GM12878 (cell line): Measurements from ENCODE around the gene TMCC3. TPM values are rescaled to one million over a fixed set of nuclear protein-coding genes. Genes with fewer than 3 reads are reported as not detected.

Experiments used
- ATAC-seq: fragments of 200-7000 bp; cut with Tn5 transposase; 3 replicates; pipeline ENCODE4 v1.9.1; 2020; ENCODE audit warnings: mild to moderate bottlenecking, moderate library complexity
- BruUV-seq: library from RNA; stranded (reverse); fragments of 400-500 nt; replicated peaks from 2 replicates; lab custom pipeline; 2021; lab: Mats Ljungman, UMichigan
- CTCF ChIA-PET: fragments of 300-600 bp; sonication (Branson Sonifier 250); formaldehyde crosslinking; extraction: SDS; loops from one replicate; lab custom pipeline; 2021; ENCODE audit warnings: inconsistent platforms; lab: Yijun Ruan, JAX
- POLR2A ChIA-PET: fragments of 350-600 bp; formaldehyde crosslinking; extraction: SDS; loops from one replicate; lab custom pipeline; 2021; ENCODE audit warnings: inconsistent platforms; lab: Charles Lee
- RAD21 ChIA-PET: fragments of 300-600 bp; sonication (Branson Sonifier 250); formaldehyde crosslinking; loops from one replicate; lab custom pipeline; 2023; ENCODE audit warnings: antibody characterized with exemption; ENCODE audit not compliant: unreplicated experiment; lab: Charles Lee
- SMC1A ChIA-PET: fragments of 300-600 bp; sonication (Branson Sonifier 250); formaldehyde crosslinking; loops from one replicate; lab custom pipeline; 2023; ENCODE audit not compliant: unreplicated experiment, uncharacterized antibody; lab: Charles Lee
- DNase-seq: peaks from one replicate; pipeline ENCODE4 v3.0.0-alpha.2; 2011; ENCODE audit warnings: low read depth, low spot score
- FAIRE-seq: peaks from 3 replicates; lab custom pipeline; 2011; peaks lifted over from hg19 to GRCh38; lab: Jason Lieb, UNC
- H2AFZ ChIP-seq: 2 replicates; pipeline ENCODE4 v1.6.0; 2011; ENCODE audit warnings: low read depth, low read length, control low read depth; ENCODE audit not compliant: control insufficient read depth
- H3K27ac ChIP-seq: 2 replicates; pipeline ENCODE4 v1.5.1; 2011; ENCODE audit warnings: control low read depth; ENCODE audit not compliant: control insufficient read depth, insufficient read depth
- H3K27me3 ChIP-seq, 2 experiments: replicated peaks in 1 of 2; 2 replicates each; pipeline versions ENCODE4 v1.6.0 to v1.6.1; 2011; ENCODE audit warnings: low read length in 1 of 2; ENCODE audit not compliant: control insufficient read depth in 2 of 2, insufficient read depth in 2 of 2
- H3K36me3 ChIP-seq, 2 experiments: 2 replicates each; pipeline ENCODE4 v1.5.1; 2011; ENCODE audit warnings: low read length in 1 of 2; ENCODE audit not compliant: control insufficient read depth in 2 of 2, insufficient read depth in 2 of 2
- H3K4me1 ChIP-seq: 2 replicates; pipeline ENCODE4 v1.6.1; 2011; ENCODE audit warnings: mild to moderate bottlenecking, low read length, moderate library complexity, mixed read lengths; ENCODE audit not compliant: control insufficient read depth, insufficient read depth
- H3K4me2 ChIP-seq: 2 replicates; pipeline ENCODE4 v1.6.0; 2011; ENCODE audit warnings: control low read depth; ENCODE audit not compliant: control insufficient read depth, insufficient read depth
- H3K4me3 ChIP-seq: fragments of 200-600 bp; sonication (generic); 2 replicates; pipeline ENCODE4 v1.5.1; 2016
- H3K79me2 ChIP-seq: 2 replicates; pipeline ENCODE4 v1.6.0; 2011; ENCODE audit warnings: low read length; ENCODE audit not compliant: control insufficient read depth, insufficient read depth
- H3K9ac ChIP-seq: 2 replicates; pipeline ENCODE4 v1.8.0; 2011; ENCODE audit warnings: low read length, control low read depth, mixed read lengths; ENCODE audit not compliant: control insufficient read depth, insufficient read depth
- H3K9me3 ChIP-seq: replicated peaks from 3 replicates; pipeline ENCODE4 v1.5.1; 2011; ENCODE audit warnings: mild to moderate bottlenecking, low read length; ENCODE audit not compliant: control insufficient read depth, insufficient read depth
- H4K20me1 ChIP-seq: 2 replicates; pipeline ENCODE4 v1.6.0; 2011; ENCODE audit not compliant: control insufficient read depth, insufficient read depth
- BHLHE40 ChIP-seq, 2 experiments: fragments of 450-650 bp in 1 of 2; IDR thresholded peaks; 2 replicates each; pipeline ENCODE4 v1.6.1; 2011 to 2017; ENCODE audit warnings: low read depth in 2 of 2, borderline replicate concordance in 1 of 2, improper control_type of control experiment in 1 of 2, low read length in 1 of 2, mild to moderate bottlenecking in 1 of 2
- CEBPB ChIP-seq, 2 experiments: fragments of 150-350 bp in 1 of 2; IDR thresholded peaks; 2 replicates each; pipeline ENCODE4 v1.6.1; 2012 to 2014; ENCODE audit warnings: low read depth in 2 of 2, low read length in 2 of 2, borderline replicate concordance in 1 of 2, inconsistent platforms in 1 of 2
- ETV6 ChIP-seq, 2 experiments: fragments of 450-650 bp in 1 of 2; IDR thresholded peaks in 1 of 2; conservative IDR thresholded peaks in 1 of 2; 2 replicates each; pipeline ENCODE4 v1.6.1; 2014; ENCODE audit warnings: antibody characterized with exemption in 1 of 2, borderline replicate concordance in 1 of 2, low read depth in 1 of 2, mild to moderate bottlenecking in 1 of 2, moderate library complexity in 1 of 2
- GABPA ChIP-seq: IDR thresholded peaks from 2 replicates; pipeline ENCODE4 v1.6.1; 2014; ENCODE audit warnings: antibody characterized with exemption, low read depth, mild to moderate bottlenecking, inconsistent platforms
- GATAD2B ChIP-seq: fragments of 450-650 bp; conservative IDR thresholded peaks from 2 replicates; pipeline ENCODE4 v1.6.1; 2017; ENCODE audit warnings: low read depth, mild to moderate bottlenecking, moderate library complexity
- HDAC6 ChIP-seq: fragments of 200-600 bp; sonication (generic); IDR thresholded peaks from one replicate; pipeline ENCODE4 v1.8.0; 2017; ENCODE audit warnings: antibody characterized with exemption; ENCODE audit not compliant: unreplicated experiment
- IKZF2 ChIP-seq, 2 experiments: fragments of 450-650 bp; IDR thresholded peaks; 2 replicates each; pipeline ENCODE4 v1.6.1; 2017; ENCODE audit warnings: mild to moderate bottlenecking in 2 of 2, moderate library complexity in 2 of 2
- JUND ChIP-seq: IDR thresholded peaks from 2 replicates; pipeline ENCODE4 v1.6.1; 2012; ENCODE audit warnings: low read depth, mild to moderate bottlenecking, low read length, improper control_type of control experiment, moderate library complexity
- POLR2A ChIP-seq: IDR thresholded peaks from 2 replicates; pipeline ENCODE4 v1.6.1; 2011; ENCODE audit warnings: low read depth, mild to moderate bottlenecking, low read length
- RB1 ChIP-seq: fragments of 450-650 bp; formaldehyde crosslinking; IDR thresholded peaks from 2 replicates; pipeline ENCODE4 v1.6.1; 2017; ENCODE audit warnings: mild to moderate bottlenecking, borderline replicate concordance
- RBBP5 ChIP-seq: fragments of 200-600 bp; sonication (generic); conservative IDR thresholded peaks from 2 replicates; pipeline ENCODE4 v1.6.1; 2016
- RCOR1 ChIP-seq: conservative IDR thresholded peaks from 2 replicates; pipeline ENCODE4 v1.6.1; 2012; ENCODE audit warnings: low read depth, low read length, improper control_type of control experiment
- RFX5 ChIP-seq: IDR thresholded peaks from 2 replicates; pipeline ENCODE4 v1.6.1; 2011; ENCODE audit warnings: low read depth, low read length, improper control_type of control experiment
- SMARCA5 ChIP-seq: fragments of 450-650 bp; IDR thresholded peaks from 2 replicates; pipeline ENCODE4 v1.6.1; 2017; ENCODE audit warnings: mild to moderate bottlenecking
- SP1 ChIP-seq: IDR thresholded peaks from one replicate; pipeline ENCODE4 v1.6.1; 2011; ENCODE audit warnings: low read depth, low read length
- SRF ChIP-seq, 2 experiments: IDR thresholded peaks; 2 replicates each; pipeline ENCODE4 v1.6.1; 2011; ENCODE audit warnings: low read depth in 2 of 2, low read length in 2 of 2, mild to moderate bottlenecking in 1 of 2, moderate library complexity in 1 of 2
- WGBS: methylation state at CpG from one replicate; pipeline ENCODE4 v1.1.6; 2016; ENCODE audit warnings: low lambda C conversion rate; ENCODE audit not compliant: insufficient replicate concordance, insufficient coverage; ENCODE audit errors: missing lambda C conversion rate; 5-methylcytosine and 5-hydroxymethylcytosine counted together
- in situ Hi-C: fragments of 300-500 bp; cut with MboI; formaldehyde crosslinking; loops from 9 replicates; pipeline ENCODE4 v1.14.3; 2018; ENCODE audit warnings: mixed read lengths
- intact Hi-C: fragments of 100-400 bp; cut with micrococcal nuclease; formaldehyde crosslinking; loops from one replicate; pipeline ENCODE4 v1.14.2; 2022; ENCODE audit not compliant: unreplicated experiment
- polyA plus RNA-seq, 11 experiments: library from polyadenylated mRNA; depleted of rRNA in 4 of 11; unstranded in 6 of 11; stranded (reverse) in 5 of 11; fragments of >200 nt; fragmentation: Nextera tagmentation in 4 of 11; fragmentation: Illumina TruSeq in 1 of 11; extraction: Ambion mirVana in 4 of 11; extraction: Trizol in 1 of 11; gene quantifications; 1 replicate in 1 of 11; 2 replicates in 10 of 11; pipeline versions ENCODE4 v1.2.1 to v1.2.3, GENCODE V29; 2011 to 2016; ENCODE audit warnings: inconsistent platforms in 2 of 11, missing spikeins in 2 of 11, low read depth in 1 of 11
- total RNA-seq, 4 experiments: library from RNA; depleted of rRNA in 3 of 4; stranded (reverse); fragments of >200 nt in 3 of 4; fragmentation: Illumina TruSeq in 1 of 4; extraction: Trizol in 1 of 4; gene quantifications; 2 replicates each; pipeline versions ENCODE4 v1.2.1 to v1.2.3, GENCODE V29; 2013 to 2021
- TF ChIP-seq, protein P1 (sequence below): fragments of 450-650 bp; conservative IDR thresholded peaks from 2 replicates; pipeline ENCODE4 v1.6.1; 2017; ENCODE audit warnings: mild to moderate bottlenecking, moderate library complexity
- TF ChIP-seq, protein P2 (sequence below): IDR thresholded peaks from 2 replicates; pipeline ENCODE4 v1.6.1; 2012; ENCODE audit warnings: low read depth, low read length, improper control_type of control experiment
- TF ChIP-seq, protein P3 (sequence below): fragments of 150-350 bp; IDR thresholded peaks from 2 replicates; pipeline ENCODE4 v1.6.1; 2016; ENCODE audit warnings: low read depth, low read length

The TMCC3 gene
- total and polyA plus RNA-seq, 10 of the 15 experiments (the other 5 are each of a cell fraction or from before 2014, with no cell fraction given), result 5.8 to 29.8 (median 12.6) TPM

DNA sequence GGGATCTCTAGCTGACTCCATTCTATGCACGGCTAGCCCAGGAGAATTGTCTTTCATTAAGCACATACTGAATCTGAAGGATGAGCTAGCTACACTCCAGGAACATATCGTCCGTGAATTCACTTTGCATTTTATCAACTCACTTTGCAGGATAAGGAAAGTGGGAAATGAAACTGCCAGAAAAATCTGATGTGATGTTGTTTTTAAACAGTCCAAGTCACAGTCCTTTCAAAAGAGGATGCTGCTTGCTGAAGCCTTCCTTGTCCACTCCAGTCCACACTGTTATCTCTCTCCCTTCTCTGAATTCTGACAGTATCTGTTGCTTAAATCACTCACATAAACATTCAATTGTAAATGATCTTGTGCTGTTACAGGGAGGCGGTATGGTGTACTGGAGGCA, 12.7 kb upstream of the TMCC3 start (continued):
- TF ChIP-seq, protein P1, sequence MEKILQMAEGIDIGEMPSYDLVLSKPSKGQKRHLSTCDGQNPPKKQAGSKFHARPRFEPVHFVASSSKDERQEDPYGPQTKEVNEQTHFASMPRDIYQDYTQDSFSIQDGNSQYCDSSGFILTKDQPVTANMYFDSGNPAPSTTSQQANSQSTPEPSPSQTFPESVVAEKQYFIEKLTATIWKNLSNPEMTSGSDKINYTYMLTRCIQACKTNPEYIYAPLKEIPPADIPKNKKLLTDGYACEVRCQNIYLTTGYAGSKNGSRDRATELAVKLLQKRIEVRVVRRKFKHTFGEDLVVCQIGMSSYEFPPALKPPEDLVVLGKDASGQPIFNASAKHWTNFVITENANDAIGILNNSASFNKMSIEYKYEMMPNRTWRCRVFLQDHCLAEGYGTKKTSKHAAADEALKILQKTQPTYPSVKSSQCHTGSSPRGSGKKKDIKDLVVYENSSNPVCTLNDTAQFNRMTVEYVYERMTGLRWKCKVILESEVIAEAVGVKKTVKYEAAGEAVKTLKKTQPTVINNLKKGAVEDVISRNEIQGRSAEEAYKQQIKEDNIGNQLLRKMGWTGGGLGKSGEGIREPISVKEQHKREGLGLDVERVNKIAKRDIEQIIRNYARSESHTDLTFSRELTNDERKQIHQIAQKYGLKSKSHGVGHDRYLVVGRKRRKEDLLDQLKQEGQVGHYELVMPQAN, result no peak
- TF ChIP-seq POLR2A (no peak), SMARCA5 (no peak)

DNA sequence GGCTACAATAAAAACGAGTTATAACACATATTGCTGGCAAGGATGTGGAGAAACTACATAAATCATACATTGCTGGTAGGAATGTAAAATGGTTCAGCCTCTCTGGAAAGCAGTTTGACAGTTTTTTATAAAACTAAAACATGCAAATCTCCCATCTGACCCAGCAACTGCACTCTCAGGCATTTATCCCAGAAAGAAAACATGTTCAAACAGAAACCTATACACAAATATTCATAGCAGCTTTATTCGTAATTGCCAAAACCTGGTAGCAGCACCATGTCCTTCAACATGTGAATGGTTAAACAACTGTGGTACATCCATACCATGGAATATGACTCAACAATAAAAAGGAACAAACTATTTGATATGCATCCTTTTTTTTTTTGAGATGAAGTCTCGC, 10.1 kb upstream of the TMCC3 start:
- H3K4me1 ChIP-seq, result no peaks in the 10 kb centered on the region
- whole genome bisulfite sequencing, result 81% methylated on average over 3 of the region's 3 CpGs
- H3K9ac ChIP-seq, result no peak overlapping the region
- H3K27ac ChIP-seq, result no peak overlapping the region
- ATAC-seq, result no peak
- no peaks in the 10 kb centered on the region for H3K9me3 ChIP-seq
- SMC1A ChIA-PET, result no interaction called here
- DNase-seq, result no peak
- H3K27me3 ChIP-seq, result no peaks in the 10 kb centered on the region
- H4K20me1 ChIP-seq, result no peaks in the 10 kb centered on the region
- H3K4me2 ChIP-seq, result no peak overlapping the region
- H3K36me3 ChIP-seq, result peaks cover 0 to 11% of the 10 kb centered on the region in 2 experiments; a peak in 3 of 4 replicates
- BruUV-seq, result no TSS peak
- no peak for TF ChIP-seq ETV6 (conservative IDR thresholded peaks at IDR 0.05 in 1 of 2, IDR thresholded peaks at IDR 0.05 in 1 of 2; ENCODE audit: borderline replicate concordance in 1 of 2, low read depth in 1 of 2)
- TF ChIP-seq RFX5, result no peak
- no peak for TF ChIP-seq BHLHE40 (IDR thresholded peaks at IDR 0.05; ENCODE audit: borderline replicate concordance in 1 of 2, low read depth in 2 of 2, low read length in 1 of 2)
- no peak for TF ChIP-seq GATAD2B
- TF ChIP-seq, protein P2, sequence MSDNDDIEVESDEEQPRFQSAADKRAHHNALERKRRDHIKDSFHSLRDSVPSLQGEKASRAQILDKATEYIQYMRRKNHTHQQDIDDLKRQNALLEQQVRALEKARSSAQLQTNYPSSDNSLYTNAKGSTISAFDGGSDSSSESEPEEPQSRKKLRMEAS, result no peak
- TF ChIP-seq JUND, result no peak
- no peak for TF ChIP-seq SP1
- TF ChIP-seq SRF (IDR thresholded peaks at IDR 0.05; ENCODE audit: low read depth in 2 of 2, low read length in 2 of 2), result no peak
- TF ChIP-seq RBBP5, result no peak
- TF ChIP-seq CEBPB (IDR thresholded peaks at IDR 0.05; ENCODE audit: borderline replicate concordance in 1 of 2, low read depth in 2 of 2, low read length in 2 of 2), result no peak
- TF ChIP-seq HDAC6, result no peak
- TF ChIP-seq RB1, result no peak
- TF ChIP-seq IKZF2 (IDR thresholded peaks at IDR 0.05), result no peak
- TF ChIP-seq GABPA, result no peak
- TF ChIP-seq RCOR1, result no peak
- TF ChIP-seq, protein P3, sequence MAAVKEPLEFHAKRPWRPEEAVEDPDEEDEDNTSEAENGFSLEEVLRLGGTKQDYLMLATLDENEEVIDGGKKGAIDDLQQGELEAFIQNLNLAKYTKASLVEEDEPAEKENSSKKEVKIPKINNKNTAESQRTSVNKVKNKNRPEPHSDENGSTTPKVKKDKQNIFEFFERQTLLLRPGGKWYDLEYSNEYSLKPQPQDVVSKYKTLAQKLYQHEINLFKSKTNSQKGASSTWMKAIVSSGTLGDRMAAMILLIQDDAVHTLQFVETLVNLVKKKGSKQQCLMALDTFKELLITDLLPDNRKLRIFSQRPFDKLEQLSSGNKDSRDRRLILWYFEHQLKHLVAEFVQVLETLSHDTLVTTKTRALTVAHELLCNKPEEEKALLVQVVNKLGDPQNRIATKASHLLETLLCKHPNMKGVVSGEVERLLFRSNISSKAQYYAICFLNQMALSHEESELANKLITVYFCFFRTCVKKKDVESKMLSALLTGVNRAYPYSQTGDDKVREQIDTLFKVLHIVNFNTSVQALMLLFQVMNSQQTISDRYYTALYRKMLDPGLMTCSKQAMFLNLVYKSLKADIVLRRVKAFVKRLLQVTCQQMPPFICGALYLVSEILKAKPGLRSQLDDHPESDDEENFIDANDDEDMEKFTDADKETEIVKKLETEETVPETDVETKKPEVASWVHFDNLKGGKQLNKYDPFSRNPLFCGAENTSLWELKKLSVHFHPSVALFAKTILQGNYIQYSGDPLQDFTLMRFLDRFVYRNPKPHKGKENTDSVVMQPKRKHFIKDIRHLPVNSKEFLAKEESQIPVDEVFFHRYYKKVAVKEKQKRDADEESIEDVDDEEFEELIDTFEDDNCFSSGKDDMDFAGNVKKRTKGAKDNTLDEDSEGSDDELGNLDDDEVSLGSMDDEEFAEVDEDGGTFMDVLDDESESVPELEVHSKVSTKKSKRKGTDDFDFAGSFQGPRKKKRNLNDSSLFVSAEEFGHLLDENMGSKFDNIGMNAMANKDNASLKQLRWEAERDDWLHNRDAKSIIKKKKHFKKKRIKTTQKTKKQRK, result no peak
- intact Hi-C loops (no loop called here), in situ Hi-C loops (no loop called here)
- POLR2A ChIA-PET, result interaction anchor here (0.7 kb wide), 1 partner anchor 128 kb away, joined by 3 read pairs; no protein-coding TSS in a partner anchor
- RAD21 ChIA-PET, result no interaction called here
- H2AFZ ChIP-seq, result no peak overlapping the region
- CTCF ChIA-PET, result no interaction called here
- FAIRE-seq, result no peak
- no peak overlapping the region for H3K4me3 ChIP-seq
- no peaks in the 10 kb centered on the region; the same call in 1 of the 2 replicates for H3K79me2 ChIP-seq
